HL-60 (cell line): ENCODE measurements around the gene GRM4.

ENCODE experiments used
- CTCF ChIP-seq: IDR thresholded peaks from one replicate; pipeline ENCODE4 v1.5.1; 2011; ENCODE audit warnings: low read length, control low read depth, inconsistent platforms; ENCODE audit not compliant: insufficient read depth
- GABPA ChIP-seq: IDR thresholded peaks from 2 replicates; pipeline ENCODE4 v1.6.1; 2012; ENCODE audit warnings: low read depth
- REST ChIP-seq: IDR thresholded peaks from 2 replicates; pipeline ENCODE4 v1.6.1; 2012; ENCODE audit warnings: low read depth; ENCODE audit not compliant: insufficient replicate concordance

GRCh38 chr6:33993653-33994471 is 152.0 kb downstream of the GRM4 start:
- TF ChIP-seq CTCF (no peak), REST (no peak), GABPA (no peak)
